Fibroblast of the aortic adventitia (primary cell): Measurements from ENCODE around the gene NR2F1. TPM values are rescaled to one million over a fixed set of nuclear protein-coding genes. Genes with fewer than 3 reads are reported as not detected.

Experiments
- DNase-seq: peaks from one replicate; pipeline ENCODE4 v3.0.0-alpha.2; 2010; ENCODE audit warnings: low read depth
- H3K4me3 ChIP-seq: 2 replicates; pipeline ENCODE4 v1.5.1; 2011; ENCODE audit warnings: low read depth, mild to moderate bottlenecking, control low read depth, low read length, moderate library complexity
- total RNA-seq: library from RNA; depleted of rRNA; stranded (reverse); fragments of >200 nt; gene quantifications from 2 replicates; pipeline ENCODE4 v1.2.3, GENCODE V29; 2012; ENCODE audit warnings: low replicate concordance
- TF ChIP-seq, protein P1 (sequence below): IDR thresholded peaks from 2 replicates; pipeline ENCODE4 v1.5.1; 2011; ENCODE audit warnings: mild to moderate bottlenecking, low read length, control low read depth, inconsistent platforms; ENCODE audit not compliant: insufficient read depth

NR2F1 gene
- total RNA-seq, 1 donor: 8.0 TPM

DNA sequence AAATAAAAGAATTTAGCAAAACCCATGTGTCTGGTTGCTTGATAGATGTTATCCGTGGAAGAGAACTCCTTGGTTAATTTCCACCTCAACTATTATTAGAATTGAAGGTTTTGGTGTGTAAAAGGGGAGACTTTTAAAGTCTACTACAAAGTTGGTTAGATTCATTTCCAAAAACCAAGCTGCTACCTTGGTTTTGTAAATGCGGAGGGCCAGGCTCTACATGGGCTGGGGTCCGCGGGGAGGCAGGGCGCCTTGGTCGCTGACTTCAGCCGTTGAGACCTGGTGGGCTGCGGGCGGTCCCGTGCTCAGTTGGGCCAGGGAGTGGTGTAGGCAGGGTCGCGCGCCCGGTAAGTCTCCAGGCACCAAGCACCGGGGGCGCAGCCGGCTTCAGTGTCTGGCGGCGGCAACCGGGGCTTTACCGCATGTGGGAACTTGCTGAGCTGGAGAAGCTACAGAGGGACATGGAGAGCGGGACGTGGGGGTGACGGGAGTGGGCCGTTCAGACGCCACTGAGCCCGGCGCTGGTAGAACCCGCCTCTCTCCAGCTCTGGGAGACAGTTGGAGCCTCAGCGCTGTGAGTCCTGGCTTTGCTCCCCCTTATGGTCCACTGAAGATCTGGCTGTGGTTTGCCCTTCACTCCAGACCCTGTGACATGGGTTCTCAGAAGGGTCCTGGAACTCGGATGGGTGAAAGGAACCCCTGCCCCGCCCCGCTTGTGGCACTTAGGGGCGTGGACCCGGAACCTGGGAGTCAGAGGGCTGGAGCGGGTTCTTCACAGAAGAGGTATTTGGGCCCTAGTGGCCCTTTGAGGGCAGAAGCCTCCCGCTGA, 11.8 kb downstream of the NR2F1 start:
- no peak for DNase-seq
- H3K4me3 ChIP-seq: no peak overlapping the region
- TF ChIP-seq, protein P1, sequence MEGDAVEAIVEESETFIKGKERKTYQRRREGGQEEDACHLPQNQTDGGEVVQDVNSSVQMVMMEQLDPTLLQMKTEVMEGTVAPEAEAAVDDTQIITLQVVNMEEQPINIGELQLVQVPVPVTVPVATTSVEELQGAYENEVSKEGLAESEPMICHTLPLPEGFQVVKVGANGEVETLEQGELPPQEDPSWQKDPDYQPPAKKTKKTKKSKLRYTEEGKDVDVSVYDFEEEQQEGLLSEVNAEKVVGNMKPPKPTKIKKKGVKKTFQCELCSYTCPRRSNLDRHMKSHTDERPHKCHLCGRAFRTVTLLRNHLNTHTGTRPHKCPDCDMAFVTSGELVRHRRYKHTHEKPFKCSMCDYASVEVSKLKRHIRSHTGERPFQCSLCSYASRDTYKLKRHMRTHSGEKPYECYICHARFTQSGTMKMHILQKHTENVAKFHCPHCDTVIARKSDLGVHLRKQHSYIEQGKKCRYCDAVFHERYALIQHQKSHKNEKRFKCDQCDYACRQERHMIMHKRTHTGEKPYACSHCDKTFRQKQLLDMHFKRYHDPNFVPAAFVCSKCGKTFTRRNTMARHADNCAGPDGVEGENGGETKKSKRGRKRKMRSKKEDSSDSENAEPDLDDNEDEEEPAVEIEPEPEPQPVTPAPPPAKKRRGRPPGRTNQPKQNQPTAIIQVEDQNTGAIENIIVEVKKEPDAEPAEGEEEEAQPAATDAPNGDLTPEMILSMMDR: no peak

DNA sequence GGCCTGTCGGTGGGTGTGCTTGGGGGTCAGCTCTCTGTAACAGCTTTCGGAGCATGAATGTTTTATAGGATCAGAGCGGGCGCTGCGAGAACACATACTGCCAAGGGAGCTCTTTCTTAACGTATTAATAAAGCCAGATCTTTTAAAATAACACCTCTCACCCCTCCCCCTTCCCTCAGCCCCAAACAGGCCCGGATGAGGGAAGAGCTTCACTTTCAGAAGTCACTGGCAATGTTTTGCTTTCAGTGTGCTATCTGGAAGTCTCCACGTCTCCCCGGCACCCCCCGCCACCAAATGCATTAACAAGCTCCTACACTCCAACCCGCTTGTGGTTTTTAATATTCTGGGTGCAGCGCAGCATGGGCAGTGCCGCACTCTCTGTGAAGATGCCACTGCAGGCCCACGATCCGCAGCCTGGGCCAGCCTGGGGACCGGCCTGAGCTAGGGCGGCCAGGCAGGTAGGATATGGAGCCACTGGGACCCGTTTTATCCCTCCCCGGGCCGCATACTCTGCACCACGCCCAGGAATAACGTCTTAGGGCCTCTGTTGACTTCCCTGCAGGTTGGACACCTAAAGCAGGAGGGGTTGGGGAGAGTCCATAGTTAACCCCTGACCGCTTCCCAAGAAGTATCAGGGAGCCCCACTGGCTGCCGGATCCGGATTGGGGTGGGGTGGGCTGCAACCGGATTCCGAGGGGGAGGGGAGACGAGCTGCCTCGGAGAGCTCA, 12.6 kb downstream of the NR2F1 start:
- TF ChIP-seq, protein P1: no peak
- no peak overlapping the region for H3K4me3 ChIP-seq
- no peak for DNase-seq

DNA sequence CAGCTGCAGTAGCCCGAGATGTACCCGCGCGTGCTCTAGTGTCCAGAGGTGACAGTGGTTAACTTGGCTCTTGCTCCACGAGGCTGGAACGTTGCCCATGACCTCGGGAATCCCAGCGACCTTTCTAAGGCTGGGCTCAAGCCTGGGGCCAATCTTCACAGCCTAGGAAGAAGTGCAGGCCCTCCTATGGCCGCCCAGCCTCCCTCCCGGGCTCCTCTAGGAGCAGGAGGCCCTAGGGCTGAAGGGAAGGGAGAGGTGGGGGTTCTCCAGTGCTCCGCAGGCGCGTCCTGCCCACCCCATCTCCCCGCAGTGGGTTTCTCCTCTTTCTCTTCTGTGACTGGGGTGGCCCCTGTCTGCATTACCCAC, 13.3 kb downstream of the NR2F1 start:
- H3K4me3 ChIP-seq: no peak overlapping the region
- TF ChIP-seq, protein P1: no peak
- DNase-seq: no peak

DNA sequence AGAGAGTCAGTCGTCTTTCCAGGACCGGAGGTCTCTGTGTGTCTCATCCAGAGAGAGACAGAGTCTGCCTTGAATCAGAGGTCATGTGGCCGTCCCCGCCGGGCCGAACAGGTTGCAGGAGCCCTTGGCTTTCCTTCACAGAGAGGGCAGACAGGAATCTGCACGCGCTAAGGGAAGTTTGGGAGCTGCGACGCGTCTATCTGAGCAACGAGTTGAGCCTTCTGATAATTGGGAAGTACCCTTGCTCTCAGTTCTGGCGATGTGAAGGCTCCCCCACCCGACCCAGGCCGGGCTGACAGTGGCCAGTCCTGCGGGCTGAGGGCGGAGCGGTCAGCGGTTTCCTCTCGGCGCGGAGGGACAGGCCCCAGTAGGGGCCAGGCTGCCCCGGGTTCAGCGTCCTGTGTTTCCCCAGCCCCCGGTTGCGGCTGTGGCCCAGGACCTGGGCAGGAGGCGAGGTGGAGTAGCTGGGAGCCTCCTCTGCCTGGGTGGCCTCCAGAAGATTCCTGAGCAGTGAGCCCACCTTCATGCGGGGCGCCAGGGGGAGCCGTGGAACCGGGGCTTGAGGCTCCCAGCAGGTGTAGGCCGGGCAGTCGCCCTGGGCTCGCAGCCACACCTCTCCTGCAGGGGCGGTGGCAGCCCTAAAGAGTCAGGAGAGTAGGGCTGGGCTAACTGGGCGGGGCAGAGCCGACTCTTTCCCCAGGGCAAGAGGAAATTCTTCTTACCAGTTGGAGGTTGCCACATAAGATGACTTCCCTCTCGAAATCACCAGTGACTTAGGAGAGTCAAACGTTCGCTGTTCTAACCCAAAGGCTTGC, 13.9 kb downstream of the NR2F1 start:
- TF ChIP-seq, protein P1: no peak
- no peak overlapping the region for H3K4me3 ChIP-seq
- DNase-seq: no peak

DNA sequence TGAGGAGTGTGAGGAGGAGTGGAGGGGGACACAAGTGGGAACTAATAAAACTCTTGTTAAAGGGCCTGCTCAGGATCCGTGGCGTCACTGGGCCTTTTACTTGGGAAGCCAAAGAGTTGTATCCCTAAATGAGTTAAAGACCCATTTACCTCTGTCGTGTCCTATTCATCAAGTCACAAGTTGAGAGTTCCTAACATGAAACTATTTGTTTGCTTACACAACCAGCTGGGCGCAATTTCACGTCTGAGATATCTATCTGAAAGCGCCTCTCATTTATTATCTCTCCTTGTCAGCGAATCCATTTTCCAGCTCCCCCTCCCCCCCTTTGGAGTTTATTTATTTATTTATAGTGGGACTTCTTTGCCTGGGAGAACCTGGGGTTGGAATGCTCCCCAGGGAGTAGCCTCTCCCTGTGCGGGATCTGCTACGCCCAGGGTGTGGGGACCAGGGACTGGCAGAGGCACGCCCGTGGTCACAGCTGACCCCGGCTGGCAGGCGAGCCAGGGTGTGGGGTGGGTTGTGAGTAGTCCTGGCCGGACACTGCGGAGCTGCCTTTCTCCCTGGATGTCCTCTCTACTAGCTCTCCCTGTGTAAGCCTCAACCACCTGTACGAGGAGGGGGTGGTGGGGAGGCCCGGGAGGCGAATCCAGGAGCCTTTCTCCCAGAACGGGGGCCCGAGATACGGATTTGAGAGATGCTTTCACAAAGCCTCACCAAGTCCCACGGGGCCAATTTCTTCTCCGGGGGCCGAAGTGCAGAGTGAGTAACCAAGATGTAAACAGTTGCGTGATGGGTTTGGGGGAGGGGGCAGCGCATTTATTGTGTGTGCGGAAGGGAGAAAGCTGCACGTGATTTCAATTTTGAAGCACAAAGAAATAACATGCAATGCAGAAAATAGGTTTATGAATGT, 15.3 kb downstream of the NR2F1 start:
- DNase-seq: no peak
- TF ChIP-seq, protein P1: no peak
- no peak overlapping the region for H3K4me3 ChIP-seq

DNA sequence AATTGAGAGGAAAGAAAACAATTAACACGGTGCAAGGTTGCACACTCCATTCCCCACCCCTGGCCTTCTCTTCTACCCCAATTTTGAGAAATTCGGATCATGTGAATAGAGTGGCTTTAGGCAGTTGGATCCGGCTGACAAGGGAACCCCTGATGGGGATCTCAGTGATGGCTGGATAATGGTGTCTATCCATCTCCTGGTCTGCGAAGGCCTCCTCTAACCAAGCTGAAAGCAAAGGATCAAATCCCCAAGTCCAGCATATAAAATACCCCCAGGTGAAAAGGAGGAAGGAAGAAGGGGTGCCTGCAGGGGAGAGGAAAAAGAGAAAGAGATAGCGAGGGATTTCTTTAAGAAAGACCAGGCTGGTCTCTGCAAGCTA, 16.0 kb downstream of the NR2F1 start:
- H3K4me3 ChIP-seq: no peak overlapping the region
- no peak for DNase-seq
- TF ChIP-seq, protein P1: no peak
